ENCODE measurements around the gene RALGPS1.

The RALGPS1 gene

DNA sequence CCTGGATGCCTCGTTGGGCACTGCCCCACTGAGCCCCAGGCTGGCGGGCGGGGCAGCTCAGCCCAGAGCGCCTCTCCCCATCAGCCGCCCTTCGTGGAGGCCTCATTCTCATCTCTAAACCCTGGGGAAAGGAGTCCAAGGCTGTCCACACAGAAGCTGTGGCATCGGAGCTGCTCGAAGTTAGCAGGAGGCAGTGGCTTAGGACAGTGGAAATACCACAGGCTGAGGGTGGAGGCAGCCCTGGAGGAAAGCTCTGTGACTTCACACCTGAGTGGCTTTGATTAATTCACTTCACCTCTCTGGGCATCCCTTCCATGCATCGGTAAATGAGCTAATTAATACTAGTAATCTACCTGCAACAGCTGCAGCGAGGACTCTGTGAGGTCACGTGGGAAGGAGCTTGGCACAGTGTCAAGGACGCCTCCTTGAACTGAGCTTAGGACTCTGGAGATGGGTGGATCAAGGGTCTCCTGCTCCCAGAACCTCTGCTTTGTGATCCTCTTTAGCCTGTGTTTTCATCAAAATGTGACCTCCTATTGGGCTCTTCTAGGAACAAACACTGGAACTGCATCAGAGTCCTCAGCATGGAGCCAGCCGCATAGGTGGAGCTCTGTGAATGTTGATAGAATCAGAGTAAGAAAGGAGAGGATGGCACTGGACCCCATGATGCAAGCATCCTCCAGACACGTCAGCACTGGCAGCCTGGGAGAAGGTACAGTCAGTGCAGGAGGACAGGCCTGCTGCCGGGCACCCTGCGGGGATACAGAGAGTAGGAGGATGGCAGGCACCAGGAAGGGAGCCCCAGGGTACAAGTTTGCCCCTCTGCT, 208.7 kb downstream of the RALGPS1 start:
- DNase-seq: no peak

DNA sequence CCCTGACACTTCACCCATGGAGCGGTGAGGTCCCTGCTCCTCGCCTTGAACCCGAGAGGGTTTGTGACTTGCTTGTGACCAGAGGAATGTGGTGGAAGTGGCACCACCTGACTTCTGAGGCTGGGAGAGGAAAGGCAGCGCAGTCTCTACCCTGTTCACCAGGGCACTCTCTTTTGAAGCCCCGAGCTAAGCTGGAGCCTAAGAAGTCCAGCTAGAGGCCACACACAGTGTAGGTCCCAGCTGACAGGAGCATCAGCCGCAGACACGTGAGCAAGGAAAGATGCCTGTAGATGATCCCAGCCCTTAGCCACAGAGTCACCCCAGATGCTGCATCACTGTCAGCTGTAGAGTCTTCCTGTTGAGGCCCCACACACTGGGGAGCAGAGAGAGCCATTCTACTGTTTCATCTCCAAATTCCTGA, 209.5 kb downstream of the RALGPS1 start:
- DNase-seq: no peak

DNA sequence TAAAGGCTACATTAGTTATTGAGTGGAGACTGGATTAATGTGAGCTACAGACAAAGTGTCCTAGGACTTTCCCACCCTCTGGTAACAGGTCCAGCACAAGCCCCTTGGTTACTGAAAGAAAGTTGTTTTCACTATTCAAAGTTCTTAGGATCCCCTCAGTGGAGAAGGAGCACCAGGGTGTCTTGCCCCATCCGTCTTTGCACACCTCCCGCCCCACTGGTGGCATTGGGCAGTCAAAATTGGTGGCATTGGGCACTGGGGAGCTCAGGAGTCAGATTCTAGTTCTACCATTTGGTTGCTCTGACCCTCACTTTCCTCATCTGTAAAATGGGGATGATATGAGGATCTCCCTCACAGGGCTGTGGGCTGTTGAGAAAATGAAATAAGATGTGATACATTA, 210.2 kb downstream of the RALGPS1 start:
- DNase-seq: no peak

DNA sequence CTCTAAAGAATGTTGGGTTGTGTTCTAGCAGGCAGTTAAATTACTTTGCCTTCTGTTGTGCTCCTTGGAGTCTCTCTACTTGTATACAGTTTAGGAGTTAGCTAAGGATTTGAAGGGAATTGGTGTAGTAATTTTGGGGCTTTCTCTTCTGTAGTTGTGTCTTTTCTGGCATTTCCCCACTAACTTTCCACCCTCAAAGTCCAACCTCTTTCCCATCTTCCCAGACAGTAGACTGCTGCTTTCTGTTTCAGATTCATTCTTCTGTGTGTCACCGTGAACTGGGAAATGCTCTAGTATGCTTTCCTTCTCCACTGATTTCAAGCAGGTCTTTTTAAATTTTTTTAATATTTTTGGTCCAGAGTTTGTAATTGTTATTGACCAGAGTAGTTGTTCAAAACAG, 212.4 kb downstream of the RALGPS1 start:
- no peak for DNase-seq

DNA sequence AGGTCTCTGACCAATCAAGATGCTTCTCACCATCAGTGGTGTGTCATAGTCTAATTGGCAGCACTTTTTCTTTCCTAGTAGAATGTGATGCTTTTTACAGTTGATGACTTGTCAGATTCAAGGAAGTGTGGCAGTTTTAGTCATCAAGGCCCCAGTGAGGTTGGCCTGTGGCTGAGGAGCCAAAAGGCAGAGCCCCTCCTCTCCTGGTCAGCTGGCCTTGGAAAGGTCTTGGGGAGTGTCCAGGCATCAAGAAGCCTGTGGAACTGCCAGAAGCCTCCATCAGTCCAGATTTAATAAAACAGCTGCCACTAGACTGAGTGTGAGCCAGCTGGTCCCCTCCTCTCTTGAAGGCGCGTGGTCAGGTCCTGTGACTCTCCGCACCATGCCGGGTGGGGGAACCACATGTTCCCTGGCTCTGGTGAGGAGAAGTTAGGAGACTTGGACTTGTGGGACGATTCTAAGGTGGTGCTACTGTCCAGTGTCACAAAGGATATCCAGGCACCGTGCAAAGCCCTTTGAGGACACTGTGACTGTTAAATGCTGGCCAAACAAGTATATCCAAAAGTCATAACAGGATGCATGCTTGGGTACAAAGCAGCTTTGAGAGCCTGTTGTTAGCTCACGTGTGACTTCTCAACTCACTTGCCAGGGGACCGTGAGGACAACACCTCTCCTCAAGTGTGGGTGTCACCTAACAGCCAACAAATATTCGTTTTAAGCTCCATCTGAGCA, 213.9 kb downstream of the RALGPS1 start:
- no peak for DNase-seq

DNA sequence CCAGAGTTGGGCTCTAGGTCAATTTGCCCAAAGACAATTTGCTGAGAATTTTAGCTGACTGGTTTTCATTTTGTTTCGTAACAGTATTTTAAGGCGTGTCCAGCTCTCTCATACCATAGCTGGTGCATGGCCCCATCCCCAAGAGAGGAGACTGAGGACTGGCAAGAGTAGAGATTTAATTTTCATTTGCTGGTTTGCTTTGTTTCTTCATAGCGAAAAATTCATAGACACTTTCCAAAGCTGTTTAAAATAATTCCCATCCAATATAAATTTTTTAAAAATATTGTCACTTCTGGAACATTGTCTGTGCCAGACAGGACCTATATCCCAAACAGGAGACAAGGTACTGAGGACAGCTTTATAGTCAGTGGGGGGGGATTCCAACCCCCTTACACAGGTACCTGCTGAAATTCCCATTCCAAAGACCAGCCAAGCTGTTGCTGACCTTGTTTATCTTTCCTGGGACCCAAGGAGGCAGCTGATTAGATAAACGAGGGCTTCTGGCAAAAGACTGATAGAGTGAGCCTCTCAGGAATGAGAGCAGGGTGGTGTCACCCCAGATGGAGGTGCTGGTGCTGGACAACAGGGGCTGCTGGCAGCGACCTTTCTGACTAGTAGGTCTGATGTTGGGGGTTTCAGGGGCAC, 214.6 kb downstream of the RALGPS1 start:
- no peak for DNase-seq

DNA sequence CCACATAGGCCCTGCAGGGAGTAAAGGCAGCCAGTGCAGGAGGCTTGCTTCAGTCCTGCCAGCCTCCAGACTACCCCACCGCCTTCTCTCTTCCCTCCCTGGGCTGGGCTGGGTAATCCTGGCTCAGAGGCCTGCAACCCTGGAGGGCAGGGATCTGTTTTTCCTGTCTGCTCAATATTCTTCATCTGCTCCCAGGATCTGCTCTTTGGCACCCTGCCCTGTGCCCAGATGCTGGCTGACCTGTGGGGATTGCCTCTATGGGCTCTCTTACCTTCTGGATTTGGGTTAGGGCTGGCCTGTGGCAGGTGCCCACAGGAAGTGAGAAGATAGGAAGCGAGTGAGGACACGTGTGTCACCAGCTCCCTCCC, 215.1 kb downstream of the RALGPS1 start:
- DNase-seq: no peak

DNA sequence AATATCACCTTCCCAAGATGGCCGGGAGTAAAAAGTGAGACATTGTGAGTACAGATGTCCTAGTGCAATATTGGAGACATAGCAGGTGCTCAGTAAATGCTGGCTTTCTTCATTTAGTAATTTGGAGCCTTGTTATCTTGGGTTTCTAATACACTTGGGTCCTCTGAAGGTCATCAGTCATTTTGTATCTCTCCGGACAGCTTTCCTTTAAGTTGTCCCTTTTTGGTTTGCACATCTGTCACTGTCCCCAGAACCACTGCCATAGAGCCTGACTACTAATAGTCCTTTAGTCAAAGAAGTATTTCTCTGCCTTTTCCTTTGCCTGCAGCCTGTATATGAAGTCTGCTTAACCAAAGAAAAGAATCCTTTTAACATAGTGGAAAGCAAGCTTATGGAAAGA, 215.7 kb downstream of the RALGPS1 start:
- DNase-seq: no peak

DNA sequence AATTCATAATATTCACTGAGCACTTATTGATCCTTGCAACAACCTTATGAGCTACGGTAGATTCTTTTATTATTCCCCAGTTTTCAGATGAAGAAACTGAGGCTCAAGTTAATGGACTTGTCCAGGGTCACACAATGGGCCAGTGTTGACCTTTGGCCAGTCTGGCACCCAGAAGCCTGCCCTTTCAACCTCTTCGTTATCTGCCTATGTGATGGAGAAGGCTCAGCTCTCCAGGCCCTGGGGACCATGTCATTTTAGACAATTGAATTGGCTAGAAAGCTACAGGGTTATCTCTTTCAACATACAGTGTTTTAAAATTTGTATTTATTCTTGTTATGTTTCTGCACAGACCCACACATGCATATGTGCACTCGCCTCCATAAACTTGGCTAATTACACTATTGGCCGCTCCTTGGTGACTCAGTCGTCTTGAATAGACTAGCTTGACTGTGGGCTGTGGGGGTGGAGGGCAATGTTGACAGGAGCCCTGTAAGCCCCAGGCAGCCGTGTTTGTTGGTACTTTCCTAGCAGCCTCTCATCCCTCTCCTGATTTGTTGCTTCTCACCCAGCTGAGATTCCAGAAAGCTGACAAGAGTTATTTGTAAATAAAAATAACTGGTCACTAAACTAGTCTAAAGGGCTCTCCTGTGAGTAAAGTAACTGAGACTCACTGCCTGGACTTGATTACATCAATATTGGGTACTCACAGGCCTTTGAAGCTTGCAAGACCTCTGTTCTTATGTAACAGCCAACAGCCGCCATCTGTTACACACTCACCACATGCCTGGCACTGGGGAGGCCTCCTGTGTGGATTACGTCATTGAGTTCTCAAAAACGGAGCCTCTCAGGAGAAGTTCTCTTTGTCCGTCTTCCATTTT, 216.3 kb downstream of the RALGPS1 start:
- DNase-seq: no peak

DNA sequence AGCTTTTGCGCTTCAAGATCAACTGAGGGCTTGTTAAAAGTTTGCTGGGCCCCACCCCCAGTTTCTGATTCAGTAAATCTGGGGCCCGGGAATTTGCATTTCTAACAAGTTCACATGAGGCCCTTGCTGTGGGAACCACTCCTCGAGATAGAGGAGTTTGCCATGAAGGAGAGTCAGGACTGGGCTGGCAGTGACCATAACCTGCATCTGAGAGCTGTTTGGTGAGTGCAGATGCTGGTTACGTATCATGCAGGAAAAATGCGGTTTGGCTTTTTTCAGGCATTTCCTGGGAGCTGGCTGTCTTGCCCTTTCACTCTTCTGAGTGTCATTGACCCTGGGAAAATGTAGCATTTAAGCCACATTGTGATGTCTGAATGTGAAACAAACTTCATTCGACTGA, 217.3 kb downstream of the RALGPS1 start:
- DNase-seq: peak; percentile 27

DNA sequence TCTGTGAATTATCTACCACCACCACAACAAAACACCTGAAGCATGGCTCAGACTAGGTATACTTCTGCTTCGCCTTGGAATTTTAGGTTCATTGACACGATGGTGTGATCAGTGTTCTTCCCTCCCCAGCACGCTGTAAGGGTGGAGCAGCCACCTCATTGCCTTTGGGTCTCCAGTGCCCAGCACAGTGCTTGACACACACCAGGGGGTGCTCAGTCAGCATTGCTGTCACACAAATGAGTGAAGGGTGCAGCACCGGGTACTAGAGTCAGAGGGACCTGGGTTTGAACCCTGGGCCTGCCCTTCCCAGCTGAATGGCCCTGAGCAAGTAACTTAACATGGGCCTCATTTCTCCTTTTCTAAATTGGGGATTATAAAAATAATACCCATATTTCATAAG, 217.8 kb downstream of the RALGPS1 start:
- DNase-seq: no peak

DNA sequence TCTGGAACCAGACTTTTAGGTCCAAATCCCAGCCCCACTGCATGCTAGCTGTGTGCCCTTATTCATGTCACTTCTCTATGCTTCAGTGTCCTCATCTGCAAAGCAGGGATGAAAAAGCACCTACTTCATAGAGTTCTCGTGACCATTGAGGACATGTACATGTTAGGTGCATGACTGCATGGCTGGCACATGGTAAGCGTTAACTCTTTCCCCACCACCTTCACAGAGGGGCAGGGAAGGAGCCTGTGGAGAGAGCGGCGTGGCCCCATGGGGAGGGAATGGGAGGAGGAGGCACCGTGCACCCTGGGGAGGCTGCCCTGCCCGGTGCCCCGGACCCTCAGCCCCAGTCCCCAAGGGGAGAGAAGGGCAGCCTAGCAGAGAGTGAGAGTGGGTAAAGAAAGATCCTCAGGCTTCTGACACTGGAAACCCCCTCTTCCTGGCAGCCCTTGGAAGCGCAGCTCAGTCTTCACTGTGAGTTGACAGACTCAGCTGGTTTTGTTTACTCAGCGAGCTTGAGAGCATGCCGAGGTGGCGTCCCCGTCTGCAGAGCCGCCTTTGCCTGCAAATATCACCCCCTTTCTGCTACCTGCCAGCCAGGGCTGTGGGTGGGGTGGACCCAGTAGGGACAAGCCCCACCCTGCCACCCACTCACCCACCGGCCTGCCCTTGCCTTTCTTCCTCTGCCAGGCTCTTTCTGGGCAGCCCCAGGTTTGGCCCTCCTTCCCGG, 218.5 kb downstream of the RALGPS1 start:
- no peak for DNase-seq

DNA sequence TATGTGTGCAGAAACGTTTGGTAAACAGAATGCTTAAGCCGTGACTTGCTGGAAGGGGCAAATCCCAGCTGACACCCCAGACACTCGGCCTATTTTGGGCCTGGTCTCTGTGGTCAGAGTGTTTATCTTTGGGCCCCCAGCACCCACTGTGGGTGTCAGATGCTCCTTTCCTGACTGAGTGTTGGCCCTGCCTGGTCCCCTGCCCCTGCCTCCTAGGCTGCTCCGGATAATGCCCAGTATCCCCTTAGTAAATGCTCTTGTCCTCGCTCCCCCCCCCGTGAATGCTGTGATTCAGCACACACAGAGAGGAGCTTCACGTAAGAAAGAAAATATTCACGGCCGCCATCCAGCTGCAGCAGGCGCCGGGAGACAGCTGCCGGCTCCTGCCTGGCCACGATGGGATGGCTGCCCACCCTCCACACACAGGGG, 219.2 kb downstream of the RALGPS1 start:
- DNase-seq: no peak

DNA sequence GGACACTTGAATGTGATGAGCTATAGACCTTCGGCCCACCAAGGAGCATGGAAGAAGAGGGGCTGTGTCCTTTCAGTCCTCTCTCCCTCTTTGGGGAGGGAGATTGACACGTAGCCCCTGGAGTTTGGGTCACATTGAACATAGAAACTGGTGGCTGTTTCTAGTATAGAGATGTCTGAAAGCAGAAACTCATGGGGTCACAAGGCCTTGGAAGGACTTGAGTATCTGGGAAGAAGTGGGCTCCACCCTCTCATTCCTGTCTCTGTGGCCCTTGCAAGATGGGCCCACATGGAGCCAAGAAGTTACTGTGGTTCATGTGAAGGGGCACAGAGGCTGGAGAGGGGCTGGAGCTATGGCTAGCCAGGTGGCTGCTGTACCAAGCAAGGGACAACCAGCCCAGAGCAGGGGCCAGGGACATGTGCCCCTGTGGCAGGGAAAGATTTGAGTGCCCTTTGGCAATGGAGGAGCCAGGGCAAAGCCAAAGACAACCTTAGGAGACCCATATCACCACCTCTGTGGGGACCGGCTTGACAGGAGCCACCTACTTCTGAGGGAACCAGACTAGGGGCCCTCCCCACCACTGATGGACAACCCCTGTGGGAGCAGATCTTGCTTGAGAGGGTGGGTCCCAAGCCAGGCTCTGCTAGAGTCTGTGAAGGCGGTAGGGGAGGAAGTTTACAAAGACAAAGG, 220.6 kb downstream of the RALGPS1 start:
- DNase-seq: no peak

DNA sequence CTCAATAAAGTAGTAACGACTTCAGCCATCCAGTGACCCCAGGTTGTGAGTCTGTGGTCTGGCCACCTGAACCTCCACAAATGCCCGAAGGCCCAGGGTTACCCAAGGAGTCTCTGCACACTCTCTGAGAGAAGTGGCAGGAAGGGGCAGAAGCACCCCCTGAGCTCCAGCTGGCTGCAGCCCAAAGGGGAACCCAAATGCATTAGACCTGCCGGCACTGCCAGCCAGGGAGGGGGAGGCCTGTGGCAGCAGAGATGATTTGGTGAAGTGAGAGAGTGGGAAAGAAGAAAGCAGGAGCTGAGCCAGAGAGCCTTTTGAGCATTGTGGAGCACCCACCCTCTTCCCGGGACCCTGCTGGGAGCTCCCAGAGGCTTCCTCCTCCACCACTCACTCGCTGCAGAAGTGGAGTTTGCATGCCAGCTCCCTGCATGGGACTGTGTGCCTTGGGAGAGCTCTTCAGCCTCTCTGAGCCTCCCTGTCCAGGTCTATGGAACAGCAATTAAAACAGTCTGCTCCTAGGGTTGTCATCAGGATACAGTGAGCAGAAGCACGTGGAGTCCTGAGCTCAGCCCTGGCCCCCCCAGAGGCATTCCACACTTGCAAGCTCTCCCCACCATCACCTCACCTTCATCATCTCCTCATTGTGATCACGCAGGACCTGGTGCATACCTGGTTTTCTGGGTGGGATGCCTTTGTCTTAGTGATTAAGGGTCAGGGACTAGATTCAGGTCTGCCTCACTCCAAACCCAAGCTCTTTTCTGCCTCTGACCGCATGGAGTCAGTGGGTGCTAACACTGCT, 221.7 kb downstream of the RALGPS1 start:
- no peak for DNase-seq

DNA sequence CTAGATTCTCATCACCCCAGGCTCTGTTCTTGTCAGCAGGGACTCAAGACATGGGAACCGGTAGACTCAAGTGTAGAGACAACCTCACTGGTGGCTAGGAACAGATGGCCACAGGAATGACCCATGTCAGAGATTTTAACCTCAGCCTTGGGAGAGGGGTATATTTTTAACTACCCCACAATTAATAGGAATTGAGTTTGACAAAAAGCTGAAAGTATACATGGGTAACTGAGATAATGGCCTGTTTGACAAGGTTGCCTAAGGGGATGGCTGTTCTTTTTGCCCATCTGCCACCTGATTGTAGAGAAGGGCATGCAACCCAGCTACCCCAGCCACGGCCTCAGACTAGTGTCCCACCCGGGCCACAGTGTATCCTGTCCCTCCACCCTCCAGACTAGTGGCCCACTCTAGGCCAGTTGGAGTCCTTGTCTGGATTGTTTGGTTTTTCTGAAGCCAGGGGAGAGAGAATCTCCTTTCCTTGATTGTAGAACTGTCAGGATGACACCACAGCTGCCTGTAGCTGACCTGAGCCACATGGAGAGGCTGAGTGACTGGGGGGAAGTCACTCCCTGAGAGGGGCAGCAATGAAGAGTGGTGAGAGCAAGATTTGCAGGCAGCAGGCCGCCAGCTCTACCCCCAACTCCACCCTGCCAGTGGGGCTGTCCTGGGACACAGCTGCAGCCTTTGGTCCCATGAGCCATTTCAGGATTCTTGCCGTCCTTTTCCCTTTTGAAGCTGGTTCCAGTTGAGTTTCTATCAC, 222.5 kb downstream of the RALGPS1 start:
- DNase-seq: no peak

DNA sequence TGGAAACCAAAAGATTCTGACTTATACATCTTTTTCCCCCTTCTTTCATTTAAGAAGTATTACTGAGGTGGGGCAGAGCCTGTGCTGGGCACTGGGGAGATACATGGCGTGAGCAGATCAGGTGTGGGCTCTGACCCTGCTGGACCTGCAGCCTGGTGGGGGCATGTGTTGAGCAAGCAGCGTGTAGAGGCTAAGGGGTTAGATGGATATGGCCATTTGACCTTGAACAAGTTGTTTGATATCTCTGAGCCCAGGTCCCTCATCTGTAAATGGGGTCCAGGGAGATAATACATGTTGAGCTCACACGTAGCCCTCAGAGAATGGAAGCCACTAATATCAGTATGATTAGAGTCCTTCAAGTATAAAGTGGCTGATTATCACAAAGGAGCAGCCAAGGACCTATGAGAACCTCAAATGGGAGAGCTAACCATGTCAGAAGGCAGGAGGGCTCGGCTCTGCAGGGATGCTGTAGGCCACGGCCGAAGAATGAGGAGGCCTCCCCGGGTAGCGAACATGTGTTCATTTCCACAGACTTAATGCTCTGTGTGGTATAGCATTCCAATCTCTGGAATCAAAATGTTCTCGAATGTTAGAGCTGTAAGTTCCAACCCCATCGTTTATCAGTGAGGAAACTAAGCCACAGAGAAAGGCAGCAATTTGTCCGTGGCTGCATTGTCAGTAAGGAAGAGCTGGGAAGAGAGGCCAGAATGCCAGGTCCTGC, 223.2 kb downstream of the RALGPS1 start:
- no peak for DNase-seq

DNA sequence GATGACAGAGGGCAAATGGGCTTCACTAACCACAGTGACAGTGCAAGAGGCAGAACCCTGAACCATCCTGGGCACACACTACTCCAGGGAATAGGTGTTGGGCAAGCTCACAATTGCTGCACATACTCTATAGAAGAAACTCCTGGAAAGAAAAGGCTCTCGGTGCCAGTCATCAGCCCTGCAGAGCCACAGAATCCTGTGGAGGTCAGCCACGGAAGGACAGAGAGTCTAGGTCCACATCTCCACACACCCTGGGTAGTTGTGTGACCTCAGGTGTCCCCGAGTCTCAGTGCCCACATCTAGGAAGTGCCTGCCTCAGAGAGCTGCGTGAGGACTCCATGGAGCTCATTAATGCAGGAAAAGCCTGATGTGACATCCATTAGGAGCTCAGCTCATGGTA, 223.9 kb downstream of the RALGPS1 start:
- no peak for DNase-seq

DNA sequence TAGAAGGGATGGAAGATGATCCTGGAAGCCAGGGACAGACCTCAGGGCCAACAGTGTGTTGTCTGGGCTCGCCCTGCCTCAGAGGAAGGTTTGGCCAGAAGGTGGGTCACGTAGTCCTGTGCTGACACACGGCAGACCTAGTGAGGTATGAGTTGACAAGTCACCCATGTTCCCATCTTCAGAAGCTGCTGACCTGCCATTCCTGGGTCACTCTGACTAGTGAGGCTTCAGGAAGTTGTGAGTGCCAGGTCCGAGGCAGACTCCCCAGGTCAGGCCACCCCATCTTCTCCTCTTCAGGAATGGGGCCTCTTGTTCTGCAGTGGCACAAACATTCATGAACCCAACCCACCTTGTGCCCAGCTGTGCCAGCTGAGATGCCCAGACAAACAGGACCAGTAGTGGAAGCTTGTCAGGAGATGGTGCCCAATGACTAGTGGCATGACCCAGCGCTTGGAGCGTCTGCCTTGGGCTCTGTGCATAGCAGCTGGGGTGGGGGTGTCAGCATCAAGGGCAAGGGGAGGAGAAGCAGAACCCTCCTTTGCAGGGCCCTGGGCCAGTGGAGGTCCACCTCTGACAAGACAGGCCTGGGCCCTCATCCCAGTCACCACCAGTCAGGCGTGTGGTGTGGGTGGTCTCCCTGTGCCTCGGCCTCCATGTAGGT, 224.6 kb downstream of the RALGPS1 start:
- DNase-seq: no peak
